Right atrium auricular region (tissue), 2 donors: ENCODE measurements around the gene DRC1. TPM values are rescaled to one million over a fixed set of nuclear protein-coding genes. Genes with fewer than 3 reads are reported as not detected.

Experiments used
- DNase-seq: peaks from one replicate; pipeline ENCODE4 v3.0.0-alpha.2; 2019; ENCODE audit warnings: low spot score
- H3K27ac ChIP-seq, 2 donors: fragments of 200-600 bp; sonication (generic); 1 replicate in 1 of 2; 2 replicates in 1 of 2; pipeline ENCODE4 v1.5.1; 2016 to 2019
- H3K27me3 ChIP-seq, 2 donors: fragments of 200-600 bp; sonication (generic); one replicate each; pipeline versions ENCODE4 v1.5.1 to v1.6.0; 2017 to 2019
- H3K36me3 ChIP-seq: fragments of 200-600 bp; sonication (generic); one replicate; pipeline ENCODE4 v1.5.1; 2016
- H3K4me1 ChIP-seq, 2 donors: fragments of 200-600 bp; sonication (generic); one replicate each; pipeline versions ENCODE4 v1.5.1 to v1.6.0; 2017 to 2019
- H3K4me3 ChIP-seq, 2 donors: fragments of 200-600 bp; sonication (generic); 1 replicate in 1 of 2; 2 replicates in 1 of 2; pipeline ENCODE4 v1.5.1; 2017 to 2019; ENCODE audit warnings: mild to moderate bottlenecking in 1 of 2, moderate library complexity in 1 of 2
- H3K9me3 ChIP-seq, 2 donors: fragments of 200-600 bp; sonication (generic); one replicate each; pipeline ENCODE4 v1.5.1; 2019
- CTCF ChIP-seq, 2 donors: fragments of 200-600 bp; sonication (generic); IDR thresholded peaks; one replicate each; pipeline ENCODE4 v1.5.1; 2019; ENCODE audit warnings: antibody characterized with exemption in 2 of 2
- total RNA-seq, 2 donors: library from RNA; depleted of rRNA; stranded (reverse); fragments of >200 nt; gene quantifications; one replicate each; pipeline ENCODE4 v1.1.0, GENCODE V29; 2016

DRC1 gene
- total RNA-seq, 2 donors from 2014 or later = not detected

- no peaks in the 10 kb centered on the region for H3K36me3 ChIP-seq
- no peaks in the 10 kb centered on the region for H3K9me3 ChIP-seq
- H3K27ac ChIP-seq = no peak overlapping the region
- no peak overlapping the region for H3K4me3 ChIP-seq
- no peaks in the 10 kb centered on the region for H3K27me3 ChIP-seq
- no peak for DNase-seq
- no peak for TF ChIP-seq CTCF (IDR thresholded peaks at IDR 0.05)
- no peaks in the 10 kb centered on the region for H3K4me1 ChIP-seq
These were observed 91.8 kb downstream of the DRC1 start for GRCh38 chr2:26493566-26493965.

- no peak for DNase-seq
- no peak overlapping the region for H3K27ac ChIP-seq
- no peaks in the 10 kb centered on the region for H3K27me3 ChIP-seq
- no peak overlapping the region for H3K4me3 ChIP-seq
- H3K9me3 ChIP-seq = no peaks in the 10 kb centered on the region
- H3K36me3 ChIP-seq = no peaks in the 10 kb centered on the region
- H3K4me1 ChIP-seq = no peaks in the 10 kb centered on the region
- TF ChIP-seq CTCF (IDR thresholded peaks at IDR 0.05) = no peak
These were observed 92.5 kb downstream of the DRC1 start for GRCh38 chr2:26494199-26494598.

GRCh38 chr2:26494891-26495290 is 93.2 kb downstream of the DRC1 start:
- no peak for DNase-seq
- no peak overlapping the region for H3K27ac ChIP-seq
- H3K4me3 ChIP-seq = no peak overlapping the region

GRCh38 chr2:26495705-26496297 is 94.1 kb downstream of the DRC1 start:
- H3K36me3 ChIP-seq = no peaks in the 10 kb centered on the region
- H3K27me3 ChIP-seq = no peaks in the 10 kb centered on the region
- no peak overlapping the region for H3K4me3 ChIP-seq
- no peak for DNase-seq
- TF ChIP-seq CTCF (IDR thresholded peaks at IDR 0.05) = no peak
- H3K4me1 ChIP-seq = no peaks in the 10 kb centered on the region
- no peaks in the 10 kb centered on the region for H3K9me3 ChIP-seq
- H3K27ac ChIP-seq = no peak overlapping the region

More at GRCh38 chr2:26494891-26495290, 93.2 kb downstream of the DRC1 start:
- H3K4me1 ChIP-seq = no peaks in the 10 kb centered on the region
- H3K27me3 ChIP-seq = no peaks in the 10 kb centered on the region
- no peaks in the 10 kb centered on the region for H3K36me3 ChIP-seq
- no peak for TF ChIP-seq CTCF (IDR thresholded peaks at IDR 0.05)
- H3K9me3 ChIP-seq = no peaks in the 10 kb centered on the region

GRCh38 chr2:26500406-26500805 is 98.7 kb downstream of the DRC1 start:
- Histone ChIP-seq H3K36me3 (no peaks in the 10 kb centered on the region), H3K27me3 (no peaks in the 10 kb centered on the region), H3K9me3 (no peaks in the 10 kb centered on the region), H3K4me3 (no peak overlapping the region), H3K4me1 (peaks cover 0 to 12% of the 10 kb centered on the region in 2 donors), H3K27ac (no peak overlapping the region)
- no peak for TF ChIP-seq CTCF (IDR thresholded peaks at IDR 0.05)
- DNase-seq = no peak
